ENCODE data around the gene NUP50.

The NUP50 gene

DNA sequence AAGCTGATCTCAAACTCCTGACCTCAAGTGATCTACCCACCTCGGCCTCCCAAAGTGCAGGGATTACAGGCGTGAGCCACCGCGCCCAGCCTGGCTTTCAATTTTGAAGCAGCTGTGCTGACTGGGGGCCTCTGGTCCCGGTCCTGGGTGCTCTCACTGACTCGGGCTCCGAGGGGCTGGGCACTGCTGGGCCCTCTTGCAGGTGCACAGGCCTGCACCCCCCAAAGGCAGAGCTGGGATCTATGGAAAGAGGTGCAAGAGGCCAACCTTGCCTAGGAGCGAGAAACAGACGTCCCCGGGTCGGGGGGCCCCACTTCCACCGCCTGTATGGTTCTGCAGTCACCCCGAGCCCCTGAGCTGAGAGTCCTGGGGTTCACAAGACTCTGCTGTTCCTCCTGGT lies 43.8 kb downstream of the NUP50 start:
- H3K4me2 ChIP-seq (ENCODE audit: insufficient read depth, low read length, poor library complexity, severe bottlenecking), result no peak overlapping the region
- no peak for DNase-seq (ENCODE audit: low spot score)
- peaks cover 17 to 19% of the 10 kb centered on the region in 2 donors for H3K4me1 ChIP-seq (ENCODE audit: control insufficient read depth in 2 of 2, insufficient read depth in 1 of 2, low read depth in 1 of 2, low read length in 2 of 2)
- H3K36me3 ChIP-seq (replicated peaks in 1 of 2; ENCODE audit: control insufficient read depth in 2 of 2, insufficient read depth in 2 of 2, low read length in 2 of 2), result peaks cover 4 to 15% of the 10 kb centered on the region in 2 donors
- no peak overlapping the region for H2AK5ac ChIP-seq (ENCODE audit: low read depth, low read length)
- no peaks in the 10 kb centered on the region for H3K9me3 ChIP-seq (replicated peaks in 1 of 2; ENCODE audit: control insufficient read depth in 2 of 2, insufficient read depth in 1 of 2, low read depth in 1 of 2, low read length in 2 of 2)
- H3K14ac ChIP-seq (ENCODE audit: low read length), result no peak overlapping the region
- H2BK15ac ChIP-seq (ENCODE audit: low read length), result no peak overlapping the region
- no peaks in the 10 kb centered on the region for H3K79me1 ChIP-seq (ENCODE audit: low read depth, low read length)
- no peak overlapping the region for H4K91ac ChIP-seq (ENCODE audit: low read depth, low read length, poor library complexity)
- no peak overlapping the region for H3K27ac ChIP-seq (replicated peaks; ENCODE audit: low read length)
- H3K4me3 ChIP-seq (ENCODE audit: low read length in 2 of 2), result no peak overlapping the region
- H3K4ac ChIP-seq (ENCODE audit: low read length), result no peak overlapping the region
- H2BK5ac ChIP-seq (ENCODE audit: low read length), result no peak overlapping the region
- WGBS, 2 donors (ENCODE audit: extremely low coverage in 2 of 2, insufficient read length in 2 of 2, insufficient replicate concordance in 1 of 2), result no CpG with 5 or more reads among the region's 13 CpGs
- H2BK12ac ChIP-seq (ENCODE audit: low read length), result no peak overlapping the region
- H3K23ac ChIP-seq (ENCODE audit: low read depth, low read length, poor library complexity), result no peak overlapping the region
- no peak overlapping the region for H2AFZ ChIP-seq (ENCODE audit: low read length)
- no peak overlapping the region for H3K9ac ChIP-seq (ENCODE audit: low read depth, low read length, poor library complexity)
- no peak overlapping the region for H2BK120ac ChIP-seq (ENCODE audit: low read depth, low read length)
- H4K8ac ChIP-seq (ENCODE audit: low read depth, low read length), result no peak overlapping the region
- no peaks in the 10 kb centered on the region for H3K27me3 ChIP-seq (ENCODE audit: control insufficient read depth in 3 of 3, insufficient read depth in 3 of 3, low read depth in 1 of 3, low read length in 3 of 3)
- no peak overlapping the region for H3K18ac ChIP-seq (ENCODE audit: low read length)

- H3K18ac ChIP-seq (ENCODE audit: low read length), result no peak overlapping the region
- H3K79me1 ChIP-seq (ENCODE audit: low read depth, low read length), result no peaks in the 10 kb centered on the region
- peaks cover 0 to 13% of the 10 kb centered on the region in 2 donors for H3K36me3 ChIP-seq (replicated peaks in 1 of 2; ENCODE audit: control insufficient read depth in 2 of 2, insufficient read depth in 2 of 2, low read length in 2 of 2)
- H3K9ac ChIP-seq (ENCODE audit: low read depth, low read length, poor library complexity), result no peak overlapping the region
- no CpG with 5 or more reads among the region's 24 CpGs for WGBS, 2 donors (ENCODE audit: extremely low coverage in 2 of 2, insufficient read length in 2 of 2, insufficient replicate concordance in 1 of 2)
- no peak overlapping the region for H2AFZ ChIP-seq (ENCODE audit: low read length)
- no peak overlapping the region for H3K4ac ChIP-seq (ENCODE audit: low read length)
- no peak overlapping the region for H3K27ac ChIP-seq (replicated peaks; ENCODE audit: low read length)
- H3K4me3 ChIP-seq (ENCODE audit: low read length in 2 of 2), result no peak overlapping the region
- no peak overlapping the region for H2BK12ac ChIP-seq (ENCODE audit: low read length)
- peak overlapping the region; percentile 65 for H3K23ac ChIP-seq (ENCODE audit: low read depth, low read length, poor library complexity)
- H2BK5ac ChIP-seq (ENCODE audit: low read length), result no peak overlapping the region
- H2BK120ac ChIP-seq (ENCODE audit: low read depth, low read length), result no peak overlapping the region
- no peak overlapping the region for H2BK15ac ChIP-seq (ENCODE audit: low read length)
- no peak overlapping the region for H4K8ac ChIP-seq (ENCODE audit: low read depth, low read length)
- peaks cover 17 to 22% of the 10 kb centered on the region in 2 donors for H3K4me1 ChIP-seq (ENCODE audit: control insufficient read depth in 2 of 2, insufficient read depth in 1 of 2, low read depth in 1 of 2, low read length in 2 of 2)
- DNase-seq (ENCODE audit: low spot score), result no peak
- no peak overlapping the region for H3K4me2 ChIP-seq (ENCODE audit: insufficient read depth, low read length, poor library complexity, severe bottlenecking)
- no peaks in the 10 kb centered on the region for H3K27me3 ChIP-seq (ENCODE audit: control insufficient read depth in 3 of 3, insufficient read depth in 3 of 3, low read depth in 1 of 3, low read length in 3 of 3)
- no peak overlapping the region for H3K14ac ChIP-seq (ENCODE audit: low read length)
- H3K9me3 ChIP-seq (replicated peaks in 1 of 2; ENCODE audit: control insufficient read depth in 2 of 2, insufficient read depth in 1 of 2, low read depth in 1 of 2, low read length in 2 of 2), result no peaks in the 10 kb centered on the region
- H2AK5ac ChIP-seq (ENCODE audit: low read depth, low read length), result no peak overlapping the region
- H4K91ac ChIP-seq (ENCODE audit: low read depth, low read length, poor library complexity), result no peak overlapping the region
Measured at GRCh38 chr22:45207981-45208664, 44.4 kb downstream of the NUP50 start.

DNA sequence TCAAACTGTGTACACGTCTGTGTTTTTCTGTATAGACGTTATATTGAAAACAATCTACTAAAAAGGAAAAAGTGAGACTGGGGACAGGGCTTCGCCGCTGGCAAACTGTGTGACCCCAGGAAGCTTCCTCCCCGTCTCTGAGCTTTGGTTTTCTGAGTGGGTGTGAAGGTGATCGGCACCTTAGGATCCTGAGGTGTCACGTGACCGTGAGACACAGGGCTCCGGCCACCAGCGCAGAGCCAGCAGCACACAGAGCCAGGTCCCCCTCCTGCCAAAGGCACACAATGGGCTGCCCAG lies 44.9 kb downstream of the NUP50 start:
- Histone ChIP-seq H3K4ac (ENCODE audit: low read length) (no peak overlapping the region), H2BK120ac (ENCODE audit: low read depth, low read length) (no peak overlapping the region), H3K36me3 (replicated peaks in 1 of 2; ENCODE audit: control insufficient read depth in 2 of 2, insufficient read depth in 2 of 2, low read length in 2 of 2) (peaks cover 0 to 10% of the 10 kb centered on the region in 2 donors), H3K4me1 (ENCODE audit: control insufficient read depth in 2 of 2, insufficient read depth in 1 of 2, low read depth in 1 of 2, low read length in 2 of 2) (peaks cover 17 to 22% of the 10 kb centered on the region in 2 donors), H2AK5ac (ENCODE audit: low read depth, low read length) (no peak overlapping the region), H3K4me3 (ENCODE audit: low read length in 2 of 2) (peak overlapping the region in 1 of 2 donors; percentile 30), H4K8ac (ENCODE audit: low read depth, low read length) (no peak overlapping the region), H3K9ac (ENCODE audit: low read depth, low read length, poor library complexity) (peak overlapping the region; percentile 30), H3K14ac (ENCODE audit: low read length) (peak overlapping the region; percentile 21), H3K23ac (ENCODE audit: low read depth, low read length, poor library complexity) (peak overlapping the region; percentile 43), H4K91ac (ENCODE audit: low read depth, low read length, poor library complexity) (no peak overlapping the region), H3K27ac (replicated peaks; ENCODE audit: low read length) (peak overlapping the region; percentile 24), H3K4me2 (ENCODE audit: insufficient read depth, low read length, poor library complexity, severe bottlenecking) (no peak overlapping the region), H3K18ac (ENCODE audit: low read length) (peak overlapping the region; percentile 52), H3K27me3 (ENCODE audit: control insufficient read depth in 3 of 3, insufficient read depth in 3 of 3, low read depth in 1 of 3, low read length in 3 of 3) (no peaks in the 10 kb centered on the region), H2AFZ (ENCODE audit: low read length) (no peak overlapping the region), H2BK15ac (ENCODE audit: low read length) (no peak overlapping the region), H2BK5ac (ENCODE audit: low read length) (no peak overlapping the region), H2BK12ac (ENCODE audit: low read length) (no peak overlapping the region), H3K9me3 (replicated peaks in 1 of 2; ENCODE audit: control insufficient read depth in 2 of 2, insufficient read depth in 1 of 2, low read depth in 1 of 2, low read length in 2 of 2) (no peaks in the 10 kb centered on the region), H3K79me1 (ENCODE audit: low read depth, low read length) (no peaks in the 10 kb centered on the region)
- no peak for DNase-seq (ENCODE audit: low spot score)
- no CpG with 5 or more reads among the region's 10 CpGs for WGBS, 2 donors (ENCODE audit: extremely low coverage in 2 of 2, insufficient read length in 2 of 2, insufficient replicate concordance in 1 of 2)

GRCh38 chr22:45208993-45209838 lies 45.5 kb downstream of the NUP50 start:
- peak; percentile 55 for DNase-seq (ENCODE audit: low spot score)
- H3K9ac ChIP-seq (ENCODE audit: low read depth, low read length, poor library complexity), result peak overlapping the region; percentile 77

More at GRCh38 chr22:45208993-45209838, 45.5 kb downstream of the NUP50 start:
- no peak overlapping the region for H4K8ac ChIP-seq (ENCODE audit: low read depth, low read length)
- no peak overlapping the region for H4K91ac ChIP-seq (ENCODE audit: low read depth, low read length, poor library complexity)
- no peak overlapping the region for H3K4ac ChIP-seq (ENCODE audit: low read length)
- H3K79me1 ChIP-seq (ENCODE audit: low read depth, low read length), result no peaks in the 10 kb centered on the region
- H2BK5ac ChIP-seq (ENCODE audit: low read length), result peak overlapping the region; percentile 4
- H3K27me3 ChIP-seq (ENCODE audit: control insufficient read depth in 3 of 3, insufficient read depth in 3 of 3, low read depth in 1 of 3, low read length in 3 of 3), result no peaks in the 10 kb centered on the region
- peak overlapping the region in 1 of 2 donors; percentile 30 for H3K4me3 ChIP-seq (ENCODE audit: low read length in 2 of 2)
- H3K9me3 ChIP-seq (replicated peaks in 1 of 2; ENCODE audit: control insufficient read depth in 2 of 2, insufficient read depth in 1 of 2, low read depth in 1 of 2, low read length in 2 of 2), result no peaks in the 10 kb centered on the region
- peaks cover 17 to 22% of the 10 kb centered on the region in 2 donors for H3K4me1 ChIP-seq (ENCODE audit: control insufficient read depth in 2 of 2, insufficient read depth in 1 of 2, low read depth in 1 of 2, low read length in 2 of 2)
- H3K23ac ChIP-seq (ENCODE audit: low read depth, low read length, poor library complexity), result peak overlapping the region; percentile 43
- no peak overlapping the region for H2AFZ ChIP-seq (ENCODE audit: low read length)
- WGBS, 2 donors (ENCODE audit: extremely low coverage in 2 of 2, insufficient read length in 2 of 2, insufficient replicate concordance in 1 of 2), result no CpG with 5 or more reads among the region's 29 CpGs
- H2BK15ac ChIP-seq (ENCODE audit: low read length), result no peak overlapping the region
- no peak overlapping the region for H2BK120ac ChIP-seq (ENCODE audit: low read depth, low read length)
- no peak overlapping the region for H2AK5ac ChIP-seq (ENCODE audit: low read depth, low read length)
- H2BK12ac ChIP-seq (ENCODE audit: low read length), result no peak overlapping the region
- peaks cover 0 to 10% of the 10 kb centered on the region in 2 donors for H3K36me3 ChIP-seq (replicated peaks in 1 of 2; ENCODE audit: control insufficient read depth in 2 of 2, insufficient read depth in 2 of 2, low read length in 2 of 2)
- no peak overlapping the region for H3K4me2 ChIP-seq (ENCODE audit: insufficient read depth, low read length, poor library complexity, severe bottlenecking)
- H3K27ac ChIP-seq (replicated peaks; ENCODE audit: low read length), result peak overlapping the region; percentile 24
- H3K14ac ChIP-seq (ENCODE audit: low read length), result peak overlapping the region; percentile 82
- peak overlapping the region; percentile 52 for H3K18ac ChIP-seq (ENCODE audit: low read length)

Data from neuronal stem cell (in vitro differentiated cells).